HS-5 (cell line): ENCODE results near the gene MYEOV.

Experiments used
- DNase-seq: peaks from one replicate; pipeline ENCODE4 v3.0.0-alpha.2; 2012; ENCODE audit warnings: low read depth

The MYEOV gene

GRCh38 chr11:69343401-69344321, 49.7 kb downstream of the MYEOV start:
- DNase-seq: no peak

GRCh38 chr11:69344570-69345145, 50.7 kb downstream of the MYEOV start:
- DNase-seq: no peak
